H1 (cell line): ENCODE measurements around the gene ZNF132. TPM values are rescaled to one million over a fixed set of nuclear protein-coding genes. Genes with fewer than 3 reads are reported as not detected.

ENCODE experiments used
- BRCA1 ChIP-seq: IDR thresholded peaks from 2 replicates; pipeline ENCODE4 v1.6.1; 2012; ENCODE audit warnings: low read depth, low read length, improper control_type of control experiment
- CREB1 ChIP-seq: IDR thresholded peaks from 2 replicates; pipeline ENCODE4 v1.6.1; 2012; ENCODE audit warnings: inconsistent platforms
- EP300 ChIP-seq, 2 experiments: IDR thresholded peaks; 1 replicate in 1 of 2; 2 replicates in 1 of 2; pipeline ENCODE4 v1.6.1; 2011 to 2012; ENCODE audit warnings: low read depth in 2 of 2, low read length in 2 of 2, mild to moderate bottlenecking in 2 of 2, borderline replicate concordance in 1 of 2, inconsistent platforms in 1 of 2, moderate library complexity in 1 of 2
- JUND ChIP-seq: IDR thresholded peaks from 2 replicates; pipeline ENCODE4 v1.6.1; 2011; ENCODE audit warnings: mild to moderate bottlenecking, improper control_type of control experiment, low read length
- PHF8 ChIP-seq: fragments of 200-600 bp; sonication (generic); conservative IDR thresholded peaks from 2 replicates; pipeline ENCODE4 v1.7.1; 2012; ENCODE audit warnings: low read depth, mild to moderate bottlenecking, inconsistent platforms, low read length, moderate library complexity
- RAD21 ChIP-seq, 2 experiments: IDR thresholded peaks in 1 of 2; conservative IDR thresholded peaks in 1 of 2; 2 replicates each; pipeline ENCODE4 v1.6.1; 2011; ENCODE audit warnings: low read depth in 2 of 2, low read length in 2 of 2, improper control_type of control experiment in 1 of 2, inconsistent platforms in 1 of 2, mild to moderate bottlenecking in 1 of 2, moderate library complexity in 1 of 2
- SP4 ChIP-seq: IDR thresholded peaks from 2 replicates; pipeline ENCODE4 v1.6.1; 2012; ENCODE audit warnings: low read length, inconsistent platforms
- TAF1 ChIP-seq: IDR thresholded peaks from 2 replicates; pipeline ENCODE4 v1.6.1; 2011; ENCODE audit warnings: mild to moderate bottlenecking, low read depth, low read length
- polyA plus RNA-seq, 7 experiments: library from polyadenylated mRNA; depleted of rRNA in 3 of 7; stranded (reverse) in 5 of 7; unstranded in 2 of 7; fragments of >200 nt in 5 of 7; fragments of 200-250 nt in 2 of 7; gene quantifications; 1 replicate in 5 of 7; 2 replicates in 1 of 7; 4 replicates in 1 of 7; pipeline versions ENCODE4 v1.2.1 to v1.2.3, GENCODE V29; 2011 to 2013; ENCODE audit warnings: missing spikeins in 2 of 7, mixed read lengths in 2 of 7
- total RNA-seq: library from RNA; stranded (reverse); fragmentation: NEBNext Ultra II Directional; extraction: Animal tissue kit (Norgen Biotek cat#: 25700); gene quantifications from 2 replicates; pipeline ENCODE4 v1.2.1, GENCODE V29; 2021
- TF ChIP-seq, protein P1 (sequence below): fragments of 300-600 bp; sonication (generic); IDR thresholded peaks from 2 replicates; pipeline ENCODE4 v1.7.1; 2012; ENCODE audit warnings: low read length, moderate library complexity, mild to moderate bottlenecking, inconsistent platforms; ENCODE audit not compliant: insufficient replicate concordance

Gene ZNF132
- total and polyA plus RNA-seq, 2 of the 8 experiments (the other 6 are each of a cell fraction or from before 2014, with no cell fraction given), result 0.89 to 1.9 TPM

DNA sequence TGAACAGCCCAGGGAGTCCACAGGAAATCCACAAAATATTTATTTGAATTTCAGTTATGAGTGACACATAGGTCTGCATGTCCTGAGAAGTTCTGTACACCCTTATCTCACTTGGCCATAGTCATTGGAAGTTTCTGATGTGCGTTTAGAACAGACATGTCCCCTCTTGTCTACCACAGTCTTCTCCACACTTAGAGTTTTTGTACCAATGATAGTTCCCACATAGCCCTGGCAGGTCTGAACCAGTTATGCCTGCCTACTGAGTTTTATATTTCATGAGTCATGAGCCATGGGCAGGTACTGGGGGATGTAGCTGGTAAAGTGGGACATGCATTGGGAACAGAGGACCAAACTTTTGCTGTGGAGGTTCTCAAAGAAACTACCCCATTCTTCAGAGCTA, 11.3 kb downstream of the ZNF132 start (continued):
- TF ChIP-seq, protein P1, sequence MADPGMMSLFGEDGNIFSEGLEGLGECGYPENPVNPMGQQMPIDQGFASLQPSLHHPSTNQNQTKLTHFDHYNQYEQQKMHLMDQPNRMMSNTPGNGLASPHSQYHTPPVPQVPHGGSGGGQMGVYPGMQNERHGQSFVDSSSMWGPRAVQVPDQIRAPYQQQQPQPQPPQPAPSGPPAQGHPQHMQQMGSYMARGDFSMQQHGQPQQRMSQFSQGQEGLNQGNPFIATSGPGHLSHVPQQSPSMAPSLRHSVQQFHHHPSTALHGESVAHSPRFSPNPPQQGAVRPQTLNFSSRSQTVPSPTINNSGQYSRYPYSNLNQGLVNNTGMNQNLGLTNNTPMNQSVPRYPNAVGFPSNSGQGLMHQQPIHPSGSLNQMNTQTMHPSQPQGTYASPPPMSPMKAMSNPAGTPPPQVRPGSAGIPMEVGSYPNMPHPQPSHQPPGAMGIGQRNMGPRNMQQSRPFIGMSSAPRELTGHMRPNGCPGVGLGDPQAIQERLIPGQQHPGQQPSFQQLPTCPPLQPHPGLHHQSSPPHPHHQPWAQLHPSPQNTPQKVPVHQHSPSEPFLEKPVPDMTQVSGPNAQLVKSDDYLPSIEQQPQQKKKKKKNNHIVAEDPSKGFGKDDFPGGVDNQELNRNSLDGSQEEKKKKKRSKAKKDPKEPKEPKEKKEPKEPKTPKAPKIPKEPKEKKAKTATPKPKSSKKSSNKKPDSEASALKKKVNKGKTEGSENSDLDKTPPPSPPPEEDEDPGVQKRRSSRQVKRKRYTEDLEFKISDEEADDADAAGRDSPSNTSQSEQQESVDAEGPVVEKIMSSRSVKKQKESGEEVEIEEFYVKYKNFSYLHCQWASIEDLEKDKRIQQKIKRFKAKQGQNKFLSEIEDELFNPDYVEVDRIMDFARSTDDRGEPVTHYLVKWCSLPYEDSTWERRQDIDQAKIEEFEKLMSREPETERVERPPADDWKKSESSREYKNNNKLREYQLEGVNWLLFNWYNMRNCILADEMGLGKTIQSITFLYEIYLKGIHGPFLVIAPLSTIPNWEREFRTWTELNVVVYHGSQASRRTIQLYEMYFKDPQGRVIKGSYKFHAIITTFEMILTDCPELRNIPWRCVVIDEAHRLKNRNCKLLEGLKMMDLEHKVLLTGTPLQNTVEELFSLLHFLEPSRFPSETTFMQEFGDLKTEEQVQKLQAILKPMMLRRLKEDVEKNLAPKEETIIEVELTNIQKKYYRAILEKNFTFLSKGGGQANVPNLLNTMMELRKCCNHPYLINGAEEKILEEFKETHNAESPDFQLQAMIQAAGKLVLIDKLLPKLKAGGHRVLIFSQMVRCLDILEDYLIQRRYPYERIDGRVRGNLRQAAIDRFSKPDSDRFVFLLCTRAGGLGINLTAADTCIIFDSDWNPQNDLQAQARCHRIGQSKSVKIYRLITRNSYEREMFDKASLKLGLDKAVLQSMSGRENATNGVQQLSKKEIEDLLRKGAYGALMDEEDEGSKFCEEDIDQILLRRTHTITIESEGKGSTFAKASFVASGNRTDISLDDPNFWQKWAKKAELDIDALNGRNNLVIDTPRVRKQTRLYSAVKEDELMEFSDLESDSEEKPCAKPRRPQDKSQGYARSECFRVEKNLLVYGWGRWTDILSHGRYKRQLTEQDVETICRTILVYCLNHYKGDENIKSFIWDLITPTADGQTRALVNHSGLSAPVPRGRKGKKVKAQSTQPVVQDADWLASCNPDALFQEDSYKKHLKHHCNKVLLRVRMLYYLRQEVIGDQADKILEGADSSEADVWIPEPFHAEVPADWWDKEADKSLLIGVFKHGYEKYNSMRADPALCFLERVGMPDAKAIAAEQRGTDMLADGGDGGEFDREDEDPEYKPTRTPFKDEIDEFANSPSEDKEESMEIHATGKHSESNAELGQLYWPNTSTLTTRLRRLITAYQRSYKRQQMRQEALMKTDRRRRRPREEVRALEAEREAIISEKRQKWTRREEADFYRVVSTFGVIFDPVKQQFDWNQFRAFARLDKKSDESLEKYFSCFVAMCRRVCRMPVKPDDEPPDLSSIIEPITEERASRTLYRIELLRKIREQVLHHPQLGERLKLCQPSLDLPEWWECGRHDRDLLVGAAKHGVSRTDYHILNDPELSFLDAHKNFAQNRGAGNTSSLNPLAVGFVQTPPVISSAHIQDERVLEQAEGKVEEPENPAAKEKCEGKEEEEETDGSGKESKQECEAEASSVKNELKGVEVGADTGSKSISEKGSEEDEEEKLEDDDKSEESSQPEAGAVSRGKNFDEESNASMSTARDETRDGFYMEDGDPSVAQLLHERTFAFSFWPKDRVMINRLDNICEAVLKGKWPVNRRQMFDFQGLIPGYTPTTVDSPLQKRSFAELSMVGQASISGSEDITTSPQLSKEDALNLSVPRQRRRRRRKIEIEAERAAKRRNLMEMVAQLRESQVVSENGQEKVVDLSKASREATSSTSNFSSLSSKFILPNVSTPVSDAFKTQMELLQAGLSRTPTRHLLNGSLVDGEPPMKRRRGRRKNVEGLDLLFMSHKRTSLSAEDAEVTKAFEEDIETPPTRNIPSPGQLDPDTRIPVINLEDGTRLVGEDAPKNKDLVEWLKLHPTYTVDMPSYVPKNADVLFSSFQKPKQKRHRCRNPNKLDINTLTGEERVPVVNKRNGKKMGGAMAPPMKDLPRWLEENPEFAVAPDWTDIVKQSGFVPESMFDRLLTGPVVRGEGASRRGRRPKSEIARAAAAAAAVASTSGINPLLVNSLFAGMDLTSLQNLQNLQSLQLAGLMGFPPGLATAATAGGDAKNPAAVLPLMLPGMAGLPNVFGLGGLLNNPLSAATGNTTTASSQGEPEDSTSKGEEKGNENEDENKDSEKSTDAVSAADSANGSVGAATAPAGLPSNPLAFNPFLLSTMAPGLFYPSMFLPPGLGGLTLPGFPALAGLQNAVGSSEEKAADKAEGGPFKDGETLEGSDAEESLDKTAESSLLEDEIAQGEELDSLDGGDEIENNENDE, result no peak
- TF ChIP-seq PHF8, result no peak
- TF ChIP-seq BRCA1, result no peak
- TF ChIP-seq TAF1, result no peak
- no peak for TF ChIP-seq SP4
- no peak for TF ChIP-seq EP300 (IDR thresholded peaks at IDR 0.05; ENCODE audit: borderline replicate concordance in 1 of 2, low read depth in 2 of 2, low read length in 2 of 2)
- no peak for TF ChIP-seq JUND
- no peak for TF ChIP-seq RAD21 (IDR thresholded peaks at IDR 0.05 in 1 of 2, conservative IDR thresholded peaks at IDR 0.05 in 1 of 2; ENCODE audit: low read depth in 2 of 2, low read length in 2 of 2)
- no peak for TF ChIP-seq CREB1
- TF ChIP-seq, all 59 proteins: peak for 0
